ENCODE data around the gene GSTT4.
A peak's percentile ranks its signal among the peaks of the same experiment; 100 is the strongest.
"Not testable (repeated sequence)": the region's sequence is repeated elsewhere in the genome, so short reads cannot be mapped to it uniquely, and the experiment has no call there.

The GSTT4 gene

DNA sequence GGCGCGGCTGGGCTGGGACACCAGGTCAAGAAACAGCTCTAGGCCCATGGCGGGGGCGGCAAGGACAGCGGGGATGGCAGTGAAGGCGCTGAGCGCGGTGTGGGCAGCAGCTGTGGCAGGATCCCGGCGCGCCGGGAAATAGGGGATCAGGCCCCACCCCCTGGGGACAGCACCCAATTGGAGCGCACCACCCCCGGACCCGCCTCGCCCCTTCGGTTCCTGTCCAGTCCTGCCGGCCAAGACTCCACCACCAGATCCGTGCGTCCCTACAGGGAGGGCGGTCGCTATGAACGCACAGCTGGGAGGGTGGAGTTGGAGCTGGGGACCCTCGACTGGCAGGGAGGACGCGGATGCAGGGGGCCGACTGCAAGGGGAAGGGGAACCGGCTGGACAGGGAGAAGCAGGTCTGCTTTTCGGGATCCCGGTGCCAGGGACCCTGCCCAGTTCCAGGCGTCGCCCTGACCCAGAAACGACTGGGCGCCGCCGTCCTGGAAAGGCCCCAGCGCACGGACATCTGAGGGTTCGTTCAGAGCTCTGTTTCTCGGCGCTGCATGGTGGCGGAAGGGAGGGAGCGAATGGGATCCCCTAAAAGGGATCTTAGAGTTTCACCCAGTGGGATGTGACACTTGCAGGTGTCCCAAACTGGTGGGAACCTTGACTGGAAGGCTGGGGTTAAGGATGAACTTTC is 44.0 kb downstream of the GSTT4 start, which contains the start of gene GSTT2B:
Gene GSTT2B, minus strand, starts transcription at position 112 of the 688 bp plus-strand sequence. Its CDS starts 64 bp downstream, at position 48.
- not testable (repeated sequence) for H3K9ac ChIP-seq (ENCODE audit: low read depth, low read length); H3K27me3 ChIP-seq (ENCODE audit: insufficient read depth, low read length); H3K9me3 ChIP-seq (ENCODE audit: insufficient read depth, low read depth, low read length); H3K27ac ChIP-seq (ENCODE audit: low read length); H3K4me1 ChIP-seq (ENCODE audit: insufficient read depth, low read length); H3K36me3 ChIP-seq (ENCODE audit: insufficient read depth, low read depth, low read length)
- H3K4me3 ChIP-seq (ENCODE audit: low read length) = peak within 1 kb of the TSS; percentile 40; the same call in 1 of the 2 replicates

DNA sequence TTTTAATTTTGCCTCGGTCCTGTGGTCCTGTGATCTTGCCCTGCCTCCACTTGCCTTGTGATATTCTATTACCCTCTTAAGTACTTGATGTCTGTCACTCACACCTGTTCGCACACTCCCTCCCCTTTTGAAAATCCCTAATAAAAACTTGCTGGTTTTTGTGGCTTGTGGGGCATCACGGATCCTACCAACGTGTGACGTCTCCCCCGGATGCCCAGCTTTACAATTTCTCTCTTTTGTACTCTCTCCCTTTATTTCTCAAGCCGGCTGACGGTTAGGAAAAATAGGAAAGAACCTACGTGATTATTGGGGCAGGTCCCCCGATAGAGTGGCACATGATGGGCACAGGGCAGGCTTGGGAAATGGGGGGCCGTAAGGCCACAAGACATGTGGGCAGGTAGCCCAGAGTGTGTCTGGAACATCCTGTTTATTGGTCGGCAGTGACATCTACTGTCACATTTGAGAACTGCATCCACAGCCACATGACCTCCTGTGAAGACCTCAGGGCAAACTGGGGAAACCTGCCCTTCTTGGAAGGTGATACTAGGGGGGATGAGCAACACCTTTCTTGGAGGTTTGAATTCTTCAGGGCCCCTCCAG is 48.9 kb downstream of the GSTT4 start:
- peak overlapping the region; percentile 15; the same call in 1 of the 2 replicates for H3K4me3 ChIP-seq (ENCODE audit: low read length)
- not testable (repeated sequence) for H3K27me3 ChIP-seq (ENCODE audit: insufficient read depth, low read length); H3K9me3 ChIP-seq (ENCODE audit: insufficient read depth, low read depth, low read length); H3K36me3 ChIP-seq (ENCODE audit: insufficient read depth, low read depth, low read length); H3K27ac ChIP-seq (ENCODE audit: low read length); H3K4me1 ChIP-seq (ENCODE audit: insufficient read depth, low read length)
- peak overlapping the region; percentile 25; the same call in 1 of the 2 replicates for H3K9ac ChIP-seq (ENCODE audit: low read depth, low read length)

DNA sequence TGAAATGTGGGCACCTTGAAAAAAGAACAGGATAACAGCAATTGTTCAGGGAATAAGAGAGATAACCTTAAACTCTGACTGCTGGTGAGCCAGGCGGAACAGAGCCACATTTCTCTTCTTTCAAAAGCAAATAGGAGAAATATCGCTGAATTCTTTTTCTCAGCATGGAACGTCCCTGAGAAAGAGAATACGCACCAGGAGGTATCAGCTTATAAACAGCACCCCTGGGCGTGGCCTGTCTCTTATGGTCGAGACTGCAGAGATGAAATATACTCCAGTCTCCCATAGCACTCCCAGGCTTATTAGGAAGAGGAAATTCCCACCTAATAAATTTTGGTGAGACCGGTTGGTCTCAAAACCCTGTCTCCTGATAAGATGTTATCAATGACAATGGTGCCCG is 49.4 kb downstream of the GSTT4 start:
- H3K27ac ChIP-seq (ENCODE audit: low read length); H3K4me1 ChIP-seq (ENCODE audit: insufficient read depth, low read length); H3K9ac ChIP-seq (ENCODE audit: low read depth, low read length); H3K9me3 ChIP-seq (ENCODE audit: insufficient read depth, low read depth, low read length); H3K27me3 ChIP-seq (ENCODE audit: insufficient read depth, low read length); H3K36me3 ChIP-seq (ENCODE audit: insufficient read depth, low read depth, low read length): not testable (repeated sequence)
- peak overlapping the region; percentile 33; the same call in 1 of the 2 replicates for H3K4me3 ChIP-seq (ENCODE audit: low read length)

DNA sequence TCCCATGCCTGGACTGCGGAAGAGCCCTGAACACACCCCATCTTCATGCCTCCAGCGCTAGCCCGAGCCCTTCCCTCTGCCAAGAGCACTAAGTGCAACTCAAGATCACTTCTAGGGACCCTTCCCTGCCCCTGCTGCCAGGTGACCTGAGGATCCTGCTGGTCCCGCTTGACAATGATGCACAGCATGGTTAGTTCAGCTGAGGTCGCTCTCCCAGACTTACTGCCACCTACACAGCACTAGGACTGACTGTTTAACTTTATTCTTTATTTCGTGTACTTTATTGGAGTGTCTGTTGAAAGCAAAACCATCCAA is 50.3 kb downstream of the GSTT4 start:
- H3K4me1 ChIP-seq (ENCODE audit: insufficient read depth, low read length); H3K36me3 ChIP-seq (ENCODE audit: insufficient read depth, low read depth, low read length); H3K27me3 ChIP-seq (ENCODE audit: insufficient read depth, low read length); H3K9me3 ChIP-seq (ENCODE audit: insufficient read depth, low read depth, low read length); H3K4me3 ChIP-seq (ENCODE audit: low read length): not testable (repeated sequence)
- peak overlapping the region; percentile 16; the same call in 1 of the 2 replicates for H3K9ac ChIP-seq (ENCODE audit: low read depth, low read length)
- peak overlapping the region; percentile 49 for H3K27ac ChIP-seq (ENCODE audit: low read length)

DNA sequence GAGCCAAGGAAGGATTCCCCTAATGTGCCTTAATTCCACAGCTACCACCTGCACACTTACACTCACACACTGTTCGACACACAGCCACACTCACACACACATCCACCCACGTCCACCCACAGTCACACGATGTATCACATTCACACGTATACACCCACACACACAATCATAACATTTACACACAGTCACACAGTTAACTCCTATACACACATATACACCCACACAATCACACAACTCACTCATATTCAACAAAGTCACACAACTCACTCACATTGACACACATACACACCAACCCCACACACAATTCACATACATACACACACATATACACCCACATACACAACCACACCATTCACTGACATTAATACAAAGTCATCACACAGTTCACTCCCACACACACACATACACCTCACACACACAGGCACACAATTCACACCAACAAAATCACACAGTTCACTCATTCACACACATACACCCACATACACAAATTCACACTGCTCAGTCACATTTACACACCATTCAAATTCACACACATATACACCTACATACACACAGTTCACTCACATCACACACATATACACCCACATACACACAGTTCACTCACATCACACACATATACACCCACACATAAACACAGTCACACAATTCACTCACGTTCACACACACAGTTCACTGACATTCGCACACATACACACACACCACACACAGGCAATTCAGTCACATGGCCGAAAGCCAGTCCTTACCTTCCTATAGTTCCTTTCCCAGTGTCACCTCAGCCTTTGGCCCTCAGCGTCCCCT is 50.9 kb downstream of the GSTT4 start:
- H3K4me1 ChIP-seq (ENCODE audit: insufficient read depth, low read length); H3K9me3 ChIP-seq (ENCODE audit: insufficient read depth, low read depth, low read length); H3K27me3 ChIP-seq (ENCODE audit: insufficient read depth, low read length); H3K36me3 ChIP-seq (ENCODE audit: insufficient read depth, low read depth, low read length): not testable (repeated sequence)
- Histone ChIP-seq H3K27ac (ENCODE audit: low read length) (peak overlapping the region; percentile 49), H3K9ac (ENCODE audit: low read depth, low read length) (peak overlapping the region; percentile 16; the same call in 1 of the 2 replicates), H3K4me3 (ENCODE audit: low read length) (peak overlapping the region; percentile 36; the same call in 1 of the 2 replicates)

DNA sequence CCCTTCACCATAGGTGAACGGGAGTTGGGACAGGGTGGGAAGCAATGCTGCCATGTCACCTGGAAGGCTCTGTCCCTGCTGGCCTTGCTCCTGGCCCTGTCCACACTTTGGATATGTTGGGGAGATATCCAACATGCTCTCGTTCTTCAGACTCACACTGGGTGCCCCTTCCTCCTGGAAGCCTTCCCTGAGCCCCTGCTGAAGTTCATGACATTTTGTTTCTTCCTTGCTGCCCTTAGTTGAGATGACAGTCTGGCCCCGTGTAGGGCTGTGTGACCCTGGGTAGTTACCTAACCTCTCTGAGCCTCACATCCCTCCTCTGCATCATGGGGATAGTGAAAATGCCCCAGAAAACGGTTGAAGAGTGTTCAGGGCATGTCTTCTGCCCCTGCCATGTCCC is 51.8 kb downstream of the GSTT4 start:
- not testable (repeated sequence) for H3K9ac ChIP-seq (ENCODE audit: low read depth, low read length); H3K9me3 ChIP-seq (ENCODE audit: insufficient read depth, low read depth, low read length); H3K36me3 ChIP-seq (ENCODE audit: insufficient read depth, low read depth, low read length); H3K27me3 ChIP-seq (ENCODE audit: insufficient read depth, low read length); H3K4me3 ChIP-seq (ENCODE audit: low read length); H3K27ac ChIP-seq (ENCODE audit: low read length); H3K4me1 ChIP-seq (ENCODE audit: insufficient read depth, low read length)

DNA sequence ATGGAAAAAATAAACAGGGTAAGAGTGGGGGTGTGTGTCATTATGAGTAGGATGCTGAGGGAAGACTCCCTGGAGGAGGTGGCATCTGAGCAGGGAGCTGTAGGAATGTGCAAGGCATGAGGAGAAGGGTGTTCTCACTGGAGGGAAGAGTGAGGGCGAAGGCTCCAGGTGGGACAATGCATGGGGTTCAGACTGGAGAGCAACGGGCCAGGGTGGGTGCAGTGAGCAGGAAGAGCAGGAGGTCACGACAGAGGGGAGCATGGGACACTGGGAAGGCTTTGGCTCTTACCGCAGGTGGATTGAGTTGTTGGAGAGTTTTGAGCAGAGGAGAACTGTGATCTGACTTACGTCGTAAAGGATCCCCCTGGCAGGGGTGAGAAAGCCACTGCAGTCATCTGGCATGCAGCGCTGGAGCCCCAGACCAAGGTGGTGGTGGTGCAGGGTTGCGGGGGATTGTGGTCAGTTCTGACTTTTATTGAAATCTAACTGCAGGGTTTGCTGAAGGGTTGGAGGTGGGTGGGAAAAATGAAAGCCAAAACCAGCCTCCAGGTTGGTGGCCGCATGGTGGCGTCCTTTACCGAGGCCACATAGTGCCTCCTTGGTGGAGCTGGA is 52.4 kb downstream of the GSTT4 start:
- not testable (repeated sequence) for H3K27ac ChIP-seq (ENCODE audit: low read length); H3K36me3 ChIP-seq (ENCODE audit: insufficient read depth, low read depth, low read length); H3K9me3 ChIP-seq (ENCODE audit: insufficient read depth, low read depth, low read length); H3K27me3 ChIP-seq (ENCODE audit: insufficient read depth, low read length); H3K9ac ChIP-seq (ENCODE audit: low read depth, low read length); H3K4me3 ChIP-seq (ENCODE audit: low read length); H3K4me1 ChIP-seq (ENCODE audit: insufficient read depth, low read length)

DNA sequence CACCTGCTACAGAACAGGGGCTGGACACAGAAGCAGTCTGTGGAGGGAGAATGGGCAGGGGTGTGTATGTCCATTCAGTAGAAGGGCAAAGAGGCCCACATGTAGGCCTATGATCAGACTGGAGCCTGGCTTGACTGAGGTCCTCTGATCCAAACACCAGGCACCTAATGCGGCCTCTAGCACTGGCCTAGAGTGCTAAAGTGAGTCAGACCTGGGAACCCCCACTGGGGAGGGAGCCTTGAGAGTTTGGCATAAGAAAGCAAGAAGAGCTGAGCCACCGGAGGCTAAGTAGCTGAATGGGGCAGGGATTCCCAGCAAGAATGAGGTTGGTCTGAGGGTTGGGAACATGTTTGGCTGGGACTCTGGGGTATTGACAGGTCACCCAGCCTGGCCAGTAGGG is 53.9 kb downstream of the GSTT4 start:
- H3K9me3 ChIP-seq (ENCODE audit: insufficient read depth, low read depth, low read length); H3K4me3 ChIP-seq (ENCODE audit: low read length); H3K36me3 ChIP-seq (ENCODE audit: insufficient read depth, low read depth, low read length); H3K9ac ChIP-seq (ENCODE audit: low read depth, low read length); H3K4me1 ChIP-seq (ENCODE audit: insufficient read depth, low read length); H3K27me3 ChIP-seq (ENCODE audit: insufficient read depth, low read length); H3K27ac ChIP-seq (ENCODE audit: low read length): not testable (repeated sequence)

DNA sequence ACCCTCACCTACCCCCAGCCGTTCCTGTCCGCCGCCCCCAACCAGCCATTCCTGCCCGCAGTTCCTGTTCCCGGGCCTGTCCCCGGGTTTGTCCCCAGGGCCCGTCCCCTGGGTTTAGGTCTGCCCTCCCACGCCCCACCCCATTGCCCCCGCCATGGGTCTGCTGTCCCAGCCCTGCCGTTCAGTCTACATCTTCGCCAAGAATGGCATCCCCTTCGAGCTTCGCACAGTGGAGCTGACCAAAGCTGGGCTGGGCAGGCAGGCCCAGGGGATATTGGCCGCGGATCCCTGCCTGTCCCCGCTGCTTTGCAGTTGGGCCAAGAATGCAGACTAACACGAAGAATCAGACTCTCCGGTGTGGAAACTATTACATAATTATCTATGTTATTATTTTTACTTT is 55.5 kb downstream of the GSTT4 start:
- H3K27me3 ChIP-seq (ENCODE audit: insufficient read depth, low read length); H3K27ac ChIP-seq (ENCODE audit: low read length); H3K36me3 ChIP-seq (ENCODE audit: insufficient read depth, low read depth, low read length); H3K4me3 ChIP-seq (ENCODE audit: low read length); H3K9me3 ChIP-seq (ENCODE audit: insufficient read depth, low read depth, low read length); H3K9ac ChIP-seq (ENCODE audit: low read depth, low read length); H3K4me1 ChIP-seq (ENCODE audit: insufficient read depth, low read length): not testable (repeated sequence)

All from iPS-20b (cell line).